Measurements from ENCODE around the gene CLIP1.
"Not testable (repeated sequence)": the region's sequence is repeated elsewhere in the genome, so short reads cannot be mapped to it uniquely, and the experiment has no call there.

Gene CLIP1

DNA sequence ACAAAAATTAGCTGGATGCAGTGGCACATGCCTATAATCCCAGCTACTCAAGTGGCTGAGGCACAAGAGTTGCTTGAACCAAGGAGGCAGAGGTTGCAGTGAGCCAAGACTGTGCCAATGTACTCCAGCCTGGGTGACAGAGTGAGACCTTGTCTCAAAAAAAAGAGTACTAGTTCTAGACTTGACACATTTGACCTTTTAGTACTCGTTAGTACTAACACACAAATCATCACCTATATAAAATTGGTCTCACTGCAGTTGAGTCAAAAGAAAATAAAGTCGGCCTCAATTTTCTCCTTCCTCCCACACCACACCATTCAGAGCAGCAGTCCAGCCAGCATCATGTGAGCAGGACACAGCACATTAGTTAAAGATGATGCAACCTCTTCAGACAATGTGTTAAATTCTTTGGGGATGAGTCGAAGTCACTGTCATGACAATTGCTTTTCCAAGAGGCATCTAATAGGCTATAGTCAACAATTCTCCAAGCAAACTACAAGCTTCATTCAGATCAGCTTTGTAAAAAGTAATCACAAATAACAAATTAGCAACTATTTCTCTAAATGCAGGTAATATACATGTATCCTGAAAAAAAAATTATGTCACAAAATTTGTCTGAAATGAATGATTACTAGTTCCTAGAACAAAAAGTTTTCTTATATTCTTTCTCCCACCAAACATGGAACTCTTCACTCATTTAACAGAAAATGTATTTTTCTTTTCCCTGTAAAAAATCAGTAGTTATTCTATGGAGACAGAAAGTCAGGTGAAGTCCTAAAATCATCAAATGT is 55.6 kb downstream of the CLIP1 start:
- Histone ChIP-seq H3K27ac (replicated peaks) (no peak overlapping the region), H3K27me3 (ENCODE audit: insufficient read depth, poor library complexity, severe bottlenecking) (no peaks in the 10 kb centered on the region), H3K4me3 (replicated peaks; ENCODE audit: insufficient read depth, low read length) (no peak overlapping the region)
- DNase-seq (ENCODE audit: low read depth in 1 of 2, low spot score in 1 of 2), result peak; percentile 6 to 18
- no peak for TF ChIP-seq POLR2AphosphoS5 (IDR thresholded peaks at IDR 0.05; ENCODE audit: low read depth)
- TF ChIP-seq, protein P1, sequence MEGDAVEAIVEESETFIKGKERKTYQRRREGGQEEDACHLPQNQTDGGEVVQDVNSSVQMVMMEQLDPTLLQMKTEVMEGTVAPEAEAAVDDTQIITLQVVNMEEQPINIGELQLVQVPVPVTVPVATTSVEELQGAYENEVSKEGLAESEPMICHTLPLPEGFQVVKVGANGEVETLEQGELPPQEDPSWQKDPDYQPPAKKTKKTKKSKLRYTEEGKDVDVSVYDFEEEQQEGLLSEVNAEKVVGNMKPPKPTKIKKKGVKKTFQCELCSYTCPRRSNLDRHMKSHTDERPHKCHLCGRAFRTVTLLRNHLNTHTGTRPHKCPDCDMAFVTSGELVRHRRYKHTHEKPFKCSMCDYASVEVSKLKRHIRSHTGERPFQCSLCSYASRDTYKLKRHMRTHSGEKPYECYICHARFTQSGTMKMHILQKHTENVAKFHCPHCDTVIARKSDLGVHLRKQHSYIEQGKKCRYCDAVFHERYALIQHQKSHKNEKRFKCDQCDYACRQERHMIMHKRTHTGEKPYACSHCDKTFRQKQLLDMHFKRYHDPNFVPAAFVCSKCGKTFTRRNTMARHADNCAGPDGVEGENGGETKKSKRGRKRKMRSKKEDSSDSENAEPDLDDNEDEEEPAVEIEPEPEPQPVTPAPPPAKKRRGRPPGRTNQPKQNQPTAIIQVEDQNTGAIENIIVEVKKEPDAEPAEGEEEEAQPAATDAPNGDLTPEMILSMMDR (IDR thresholded peaks at IDR 0.05; ENCODE audit: insufficient read depth, low read length), result no peak
- TF ChIP-seq SPI1 (IDR thresholded peaks at IDR 0.05; ENCODE audit: borderline replicate concordance, low read depth), result no peak
- TF ChIP-seq, protein P2, sequence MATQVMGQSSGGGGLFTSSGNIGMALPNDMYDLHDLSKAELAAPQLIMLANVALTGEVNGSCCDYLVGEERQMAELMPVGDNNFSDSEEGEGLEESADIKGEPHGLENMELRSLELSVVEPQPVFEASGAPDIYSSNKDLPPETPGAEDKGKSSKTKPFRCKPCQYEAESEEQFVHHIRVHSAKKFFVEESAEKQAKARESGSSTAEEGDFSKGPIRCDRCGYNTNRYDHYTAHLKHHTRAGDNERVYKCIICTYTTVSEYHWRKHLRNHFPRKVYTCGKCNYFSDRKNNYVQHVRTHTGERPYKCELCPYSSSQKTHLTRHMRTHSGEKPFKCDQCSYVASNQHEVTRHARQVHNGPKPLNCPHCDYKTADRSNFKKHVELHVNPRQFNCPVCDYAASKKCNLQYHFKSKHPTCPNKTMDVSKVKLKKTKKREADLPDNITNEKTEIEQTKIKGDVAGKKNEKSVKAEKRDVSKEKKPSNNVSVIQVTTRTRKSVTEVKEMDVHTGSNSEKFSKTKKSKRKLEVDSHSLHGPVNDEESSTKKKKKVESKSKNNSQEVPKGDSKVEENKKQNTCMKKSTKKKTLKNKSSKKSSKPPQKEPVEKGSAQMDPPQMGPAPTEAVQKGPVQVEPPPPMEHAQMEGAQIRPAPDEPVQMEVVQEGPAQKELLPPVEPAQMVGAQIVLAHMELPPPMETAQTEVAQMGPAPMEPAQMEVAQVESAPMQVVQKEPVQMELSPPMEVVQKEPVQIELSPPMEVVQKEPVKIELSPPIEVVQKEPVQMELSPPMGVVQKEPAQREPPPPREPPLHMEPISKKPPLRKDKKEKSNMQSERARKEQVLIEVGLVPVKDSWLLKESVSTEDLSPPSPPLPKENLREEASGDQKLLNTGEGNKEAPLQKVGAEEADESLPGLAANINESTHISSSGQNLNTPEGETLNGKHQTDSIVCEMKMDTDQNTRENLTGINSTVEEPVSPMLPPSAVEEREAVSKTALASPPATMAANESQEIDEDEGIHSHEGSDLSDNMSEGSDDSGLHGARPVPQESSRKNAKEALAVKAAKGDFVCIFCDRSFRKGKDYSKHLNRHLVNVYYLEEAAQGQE (IDR thresholded peaks at IDR 0.05; ENCODE audit: insufficient replicate concordance, low read depth), result no peak
- no peak for TF ChIP-seq GABPA (IDR thresholded peaks at IDR 0.05; ENCODE audit: low read depth)

DNA sequence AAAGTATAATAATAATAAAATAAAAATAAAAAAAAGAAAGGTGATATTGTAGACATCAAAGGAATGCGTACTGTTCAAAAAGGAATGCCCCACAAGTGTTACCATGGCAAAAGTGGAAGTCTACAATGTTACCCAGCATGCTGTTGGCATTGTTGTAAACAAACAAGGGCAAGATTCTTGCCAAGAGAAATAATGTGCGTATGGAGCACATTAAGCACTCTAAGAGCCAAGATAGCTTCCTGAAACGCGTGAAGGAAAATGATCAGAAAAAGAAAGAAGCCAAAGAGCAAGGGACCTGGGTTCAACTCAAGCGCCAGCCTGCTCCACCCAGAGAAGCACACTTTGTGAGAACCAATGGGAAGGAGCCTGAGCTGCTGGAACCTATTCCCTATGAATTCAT is 57.2 kb downstream of the CLIP1 start:
- H3K4me3 ChIP-seq (replicated peaks; ENCODE audit: insufficient read depth, low read length); H3K27me3 ChIP-seq (ENCODE audit: insufficient read depth, poor library complexity, severe bottlenecking); DNase-seq (ENCODE audit: low read depth in 1 of 2, low spot score in 1 of 2); H3K27ac ChIP-seq (replicated peaks): not testable (repeated sequence)

DNA sequence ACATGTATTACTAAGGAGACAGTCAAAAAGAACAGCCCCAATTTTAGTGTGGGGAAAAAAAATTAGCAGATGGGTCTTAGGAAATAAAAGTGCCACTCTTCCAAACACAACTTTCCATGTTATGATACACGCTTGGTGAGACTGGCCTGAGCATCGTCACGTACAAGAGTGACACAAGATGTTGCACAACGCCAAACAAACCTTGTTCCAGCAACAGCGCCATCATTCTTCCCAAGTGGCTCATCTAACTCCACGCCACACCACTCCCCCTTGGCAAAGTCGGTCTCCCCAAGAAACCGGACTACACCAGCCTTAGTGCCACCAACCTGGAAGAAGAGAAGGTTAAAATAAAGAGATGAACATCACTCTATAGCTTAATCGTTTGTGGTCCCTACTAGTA is 58.7 kb downstream of the CLIP1 start:
- Histone ChIP-seq H3K4me3 (replicated peaks; ENCODE audit: insufficient read depth, low read length) (no peak overlapping the region), H3K27me3 (ENCODE audit: insufficient read depth, poor library complexity, severe bottlenecking) (no peaks in the 10 kb centered on the region), H3K27ac (replicated peaks) (no peak overlapping the region)
- no peak for DNase-seq (ENCODE audit: low read depth in 1 of 2, low spot score in 1 of 2)
- TF ChIP-seq, protein P1 (IDR thresholded peaks at IDR 0.05; ENCODE audit: insufficient read depth, low read length), result no peak

DNA sequence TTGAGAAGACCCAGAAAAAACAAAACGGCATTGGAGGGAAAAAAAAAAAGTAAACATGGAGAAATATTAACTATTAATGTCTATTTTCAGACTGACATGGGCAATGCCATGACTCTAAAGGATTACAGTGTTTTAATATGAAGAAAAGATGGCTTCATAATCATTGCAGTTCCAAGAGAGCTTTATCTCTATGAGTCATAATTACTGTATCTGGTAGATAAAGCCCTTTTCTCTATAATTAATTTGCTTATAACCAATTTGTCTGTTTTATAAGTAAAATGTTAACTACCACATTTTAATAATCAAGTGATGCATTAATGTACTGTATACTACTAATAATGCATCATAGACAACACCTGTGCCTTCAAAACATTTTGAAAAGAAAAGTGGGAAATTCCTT is 59.7 kb downstream of the CLIP1 start:
- Histone ChIP-seq H3K27me3 (ENCODE audit: insufficient read depth, poor library complexity, severe bottlenecking) (no peaks in the 10 kb centered on the region), H3K4me3 (replicated peaks; ENCODE audit: insufficient read depth, low read length) (no peak overlapping the region), H3K27ac (replicated peaks) (no peak overlapping the region)
- no peak for TF ChIP-seq POLR2AphosphoS5 (IDR thresholded peaks at IDR 0.05; ENCODE audit: low read depth)
- TF ChIP-seq, protein P2 (IDR thresholded peaks at IDR 0.05; ENCODE audit: insufficient replicate concordance, low read depth), result no peak
- TF ChIP-seq, protein P1 (IDR thresholded peaks at IDR 0.05; ENCODE audit: insufficient read depth, low read length), result no peak
- no peak for DNase-seq (ENCODE audit: low read depth in 1 of 2, low spot score in 1 of 2)

DNA sequence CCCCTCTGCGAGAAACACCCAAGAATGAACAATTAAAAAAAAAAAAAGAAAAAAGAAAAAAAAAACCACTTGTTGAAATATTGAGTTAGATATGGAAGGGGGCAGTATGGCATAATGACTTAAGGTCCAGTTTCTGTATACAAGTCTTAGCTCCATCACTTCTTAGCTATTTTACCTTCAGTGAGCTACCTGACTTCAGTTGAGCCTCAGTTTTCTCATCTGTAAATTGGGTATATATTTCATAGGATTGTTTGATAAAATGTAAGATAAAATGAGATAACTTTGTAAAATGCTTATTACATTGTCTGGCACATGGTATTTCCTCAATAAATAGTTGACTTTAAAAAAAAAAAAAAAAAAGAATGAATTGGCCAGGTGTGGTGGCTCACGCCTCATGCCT is 64.1 kb downstream of the CLIP1 start:
- not testable (repeated sequence) for H3K27me3 ChIP-seq (ENCODE audit: insufficient read depth, poor library complexity, severe bottlenecking); H3K4me3 ChIP-seq (replicated peaks; ENCODE audit: insufficient read depth, low read length); DNase-seq (ENCODE audit: low read depth in 1 of 2, low spot score in 1 of 2); H3K27ac ChIP-seq (replicated peaks)

DNA sequence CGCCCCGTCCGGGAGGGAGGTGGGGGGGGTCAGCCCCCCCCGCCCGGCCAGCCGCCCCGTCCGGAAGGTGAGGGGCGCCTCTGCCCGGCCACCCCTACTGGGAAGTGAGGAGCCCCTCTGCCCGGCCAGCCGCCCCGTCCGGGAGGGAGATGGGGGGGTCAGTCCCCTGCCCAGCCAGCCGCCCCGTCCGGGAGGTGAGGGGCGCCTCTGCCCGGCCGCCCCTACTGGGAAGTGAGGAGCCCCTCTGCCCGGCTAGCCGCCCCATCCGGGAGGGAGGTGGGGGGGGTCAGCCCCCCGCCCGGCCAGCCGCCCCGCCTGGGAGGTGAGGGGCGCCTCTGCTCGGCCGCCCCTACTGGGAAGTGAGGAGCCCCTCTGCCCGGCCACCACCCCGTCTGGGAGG is 64.9 kb downstream of the CLIP1 start:
- not testable (repeated sequence) for H3K27me3 ChIP-seq (ENCODE audit: insufficient read depth, poor library complexity, severe bottlenecking); DNase-seq (ENCODE audit: low read depth in 1 of 2, low spot score in 1 of 2); H3K27ac ChIP-seq (replicated peaks); H3K4me3 ChIP-seq (replicated peaks; ENCODE audit: insufficient read depth, low read length)

DNA sequence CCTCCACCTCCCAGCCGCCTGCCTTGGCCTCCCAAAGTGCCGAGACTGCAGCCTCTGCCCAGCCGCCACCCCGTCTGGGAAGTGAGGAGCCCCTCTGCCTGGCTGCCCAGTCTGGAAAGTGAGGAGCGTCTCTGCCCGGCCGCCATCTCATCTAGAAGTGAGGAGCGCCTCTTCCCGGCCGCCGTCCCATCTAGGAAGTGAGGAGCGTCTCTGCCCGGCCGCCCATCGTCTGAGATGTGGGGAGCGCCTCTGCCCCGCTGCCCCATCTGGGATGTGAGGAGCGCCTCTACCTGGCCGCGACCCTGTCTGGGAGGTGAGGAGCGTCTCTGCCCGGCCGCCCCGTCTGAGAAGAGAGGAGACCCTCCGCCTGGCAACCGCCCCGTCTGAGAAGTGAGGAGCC is 65.5 kb downstream of the CLIP1 start:
- not testable (repeated sequence) for DNase-seq (ENCODE audit: low read depth in 1 of 2, low spot score in 1 of 2); H3K4me3 ChIP-seq (replicated peaks; ENCODE audit: insufficient read depth, low read length); H3K27me3 ChIP-seq (ENCODE audit: insufficient read depth, poor library complexity, severe bottlenecking); H3K27ac ChIP-seq (replicated peaks)
